PC-9 (cell line): ENCODE data around the gene SLC41A1. TPM values are rescaled to one million over a fixed set of nuclear protein-coding genes. Genes with fewer than 3 reads are reported as not detected.

Experiments used
- BruUV-seq: library from RNA; stranded (reverse); fragments of 400-500 nt; replicated peaks from 2 replicates; lab custom pipeline; 2021; lab: Mats Ljungman, UMichigan
- CTCF ChIA-PET: fragments of 300-600 bp; sonication (Branson Sonifier 250); formaldehyde crosslinking; loops from one replicate; lab custom pipeline; 2022; ENCODE audit warnings: antibody characterized with exemption; lab: Charles Lee
- POLR2A ChIA-PET: fragments of 300-600 bp; sonication (Branson Sonifier 250); formaldehyde crosslinking; loops from one replicate; lab custom pipeline; 2022; ENCODE audit warnings: antibody characterized with exemption; ENCODE audit not compliant: unreplicated experiment; lab: Charles Lee
- DNase-seq, 2 experiments: peaks; one replicate each; pipeline versions ENCODE4 v3.0.0 to v3.0.0-alpha.2; 2015 to 2022; ENCODE audit warnings: mixed read lengths in 1 of 2
- H2AFZ ChIP-seq: fragments of 200-600 bp; sonication (generic); 2 replicates; pipeline ENCODE4 v1.8.1; 2017; ENCODE audit warnings: antibody characterized with exemption
- H3F3A ChIP-seq: fragments of 200-600 bp; sonication (generic); 2 replicates; pipeline ENCODE4 v1.8.1; 2017; ENCODE audit warnings: antibody characterized with exemption, mild to moderate bottlenecking, low read depth; ENCODE audit not compliant: insufficient read depth
- H3K27ac ChIP-seq: fragments of 200-600 bp; sonication (generic); 2 replicates; pipeline ENCODE4 v1.6.1; 2016; ENCODE audit warnings: mixed run types
- H3K27me3 ChIP-seq: fragments of 200-600 bp; sonication (generic); 2 replicates; pipeline ENCODE4 v1.6.1; 2016; ENCODE audit warnings: low read depth, mixed run types; ENCODE audit not compliant: insufficient read depth
- H3K36me3 ChIP-seq: fragments of 200-600 bp; sonication (generic); 2 replicates; pipeline ENCODE4 v1.6.1; 2016; ENCODE audit warnings: low read depth, mixed run types
- H3K4me1 ChIP-seq: fragments of 200-600 bp; sonication (generic); replicated peaks from 2 replicates; pipeline ENCODE4 v1.6.1; 2016; ENCODE audit warnings: mixed run types; ENCODE audit not compliant: insufficient read depth
- H3K4me2 ChIP-seq: fragments of 200-600 bp; sonication (generic); 2 replicates; pipeline ENCODE4 v1.6.1; 2017; ENCODE audit warnings: mixed run types
- H3K4me3 ChIP-seq: fragments of 200-600 bp; sonication (generic); 2 replicates; pipeline ENCODE4 v1.6.1; 2016; ENCODE audit warnings: mixed run types
- H3K79me2 ChIP-seq: fragments of 200-600 bp; sonication (generic); 2 replicates; pipeline ENCODE4 v1.6.1; 2017; ENCODE audit warnings: low read depth, mixed run types
- H3K9me2 ChIP-seq: fragments of 200-600 bp; sonication (generic); 2 replicates; pipeline ENCODE4 v1.8.1; 2017; ENCODE audit warnings: mild to moderate bottlenecking; ENCODE audit not compliant: insufficient read depth
- H3K9me3 ChIP-seq: fragments of 200-600 bp; sonication (generic); 2 replicates; pipeline ENCODE4 v1.8.1; 2016; ENCODE audit warnings: low read depth; ENCODE audit not compliant: insufficient read depth
- H4K20me1 ChIP-seq: fragments of 200-600 bp; sonication (generic); 2 replicates; pipeline ENCODE4 v1.8.1; 2017; ENCODE audit not compliant: insufficient read depth
- CTCF ChIP-seq: fragments of 200-600 bp; sonication (generic); conservative IDR thresholded peaks from 2 replicates; pipeline ENCODE4 v1.6.1; 2017; ENCODE audit warnings: mixed run types, antibody characterized with exemption, mild to moderate bottlenecking, moderate library complexity
- EZH2 ChIP-seq: fragments of 200-600 bp; sonication (generic); IDR thresholded peaks from 2 replicates; pipeline ENCODE4 v1.8.0; 2017; ENCODE audit warnings: antibody characterized with exemption, low read depth
- intact Hi-C: fragments of 100-400 bp; cut with micrococcal nuclease; formaldehyde crosslinking; loops from one replicate; pipeline ENCODE4 v1.10.0; 2022; ENCODE audit not compliant: unreplicated experiment
- total RNA-seq: library from RNA; stranded (reverse); gene quantifications from 2 replicates; pipeline ENCODE4 v1.2.3, GENCODE V29; 2021

SLC41A1 gene
- total RNA-seq, 1 experiment from 2014 or later, result 34.5 TPM

- Histone ChIP-seq H3K9me3 (no peaks in the 10 kb centered on the region), H3K27me3 (no peaks in the 10 kb centered on the region), H3K4me3 (no peak overlapping the region), H3K4me2 (no peak overlapping the region), H3K9me2 (no peaks in the 10 kb centered on the region), H3K27ac (no peak overlapping the region), H2AFZ (no peak overlapping the region), H3K36me3 (no peaks in the 10 kb centered on the region), H3K4me1 (no peaks in the 10 kb centered on the region), H4K20me1 (no peaks in the 10 kb centered on the region), H3F3A (no peaks in the 10 kb centered on the region), H3K79me2 (no peaks in the 10 kb centered on the region)
- intact Hi-C loops, result no loop called here
- CTCF ChIA-PET, result no interaction called here
- POLR2A ChIA-PET, result no interaction called here
- BruUV-seq, result no TSS peak
- no peak for DNase-seq
- no peak for TF ChIP-seq CTCF
Observed at GRCh38 chr1:205843036-205843859, 30.2 kb upstream of the SLC41A1 start.

GRCh38 chr1:205842229-205842628 lies 29.2 kb upstream of the SLC41A1 start:
- H3K27me3 ChIP-seq, result no peaks in the 10 kb centered on the region
- H3F3A ChIP-seq, result no peaks in the 10 kb centered on the region
- TF ChIP-seq CTCF, result no peak
- TF ChIP-seq EZH2, result no peak
- ChIA-PET CTCF (no interaction called here), POLR2A (no interaction called here)
- no peaks in the 10 kb centered on the region for H3K79me2 ChIP-seq
- H3K9me2 ChIP-seq, result no peaks in the 10 kb centered on the region
- no peak overlapping the region for H3K4me3 ChIP-seq
- no peaks in the 10 kb centered on the region for H3K4me1 ChIP-seq
- no peak overlapping the region for H2AFZ ChIP-seq
- DNase-seq, result no peak
- H3K36me3 ChIP-seq, result no peaks in the 10 kb centered on the region
- H3K27ac ChIP-seq, result no peak overlapping the region
- intact Hi-C loops, result no loop called here
- BruUV-seq, result no TSS peak
- no peak overlapping the region for H3K4me2 ChIP-seq
- H3K9me3 ChIP-seq, result no peaks in the 10 kb centered on the region
- H4K20me1 ChIP-seq, result no peaks in the 10 kb centered on the region

GRCh38 chr1:205840146-205840923 lies 27.3 kb upstream of the SLC41A1 start:
- no peak for DNase-seq
- Histone ChIP-seq H3F3A (no peaks in the 10 kb centered on the region), H3K4me2 (no peak overlapping the region), H3K9me2 (no peaks in the 10 kb centered on the region), H4K20me1 (no peaks in the 10 kb centered on the region), H2AFZ (no peak overlapping the region), H3K36me3 (no peaks in the 10 kb centered on the region), H3K9me3 (no peaks in the 10 kb centered on the region), H3K4me3 (no peak overlapping the region), H3K79me2 (no peaks in the 10 kb centered on the region), H3K27ac (no peak overlapping the region), H3K27me3 (no peaks in the 10 kb centered on the region), H3K4me1 (no peaks in the 10 kb centered on the region)
- CTCF ChIA-PET, result no interaction called here
- TF ChIP-seq CTCF (no peak), EZH2 (no peak)
- no TSS peak for BruUV-seq
- POLR2A ChIA-PET, result no interaction called here
- intact Hi-C loops, result no loop called here
